Activated B cell treated with CpG ODN at 0.5 μM for 24 hours (primary cell): Measurements from ENCODE around the gene LEKR1. TPM values are rescaled to one million over a fixed set of nuclear protein-coding genes. Genes with fewer than 3 reads are reported as not detected.
"Not testable (repeated sequence)": the region's sequence is repeated elsewhere in the genome, so short reads cannot be mapped to it uniquely, and the experiment has no call there.

Experiments
- ATAC-seq: fragments of 200-7000 bp; cut with Tn5 transposase; one replicate; pipeline ENCODE4 v1.10.0; 2021; ENCODE audit warnings: low read depth, mild to moderate bottlenecking, moderate library complexity
- CTCF ChIA-PET: fragments of 350-600 bp; sonication (Branson Sonifier 250); formaldehyde crosslinking; loops from one replicate; lab custom pipeline; 2021; ENCODE audit warnings: antibody characterized with exemption; lab: Charles Lee
- POLR2A ChIA-PET: fragments of 350-600 bp; sonication (Branson Sonifier 250); formaldehyde crosslinking; loops from one replicate; lab custom pipeline; 2021; ENCODE audit warnings: antibody characterized with exemption; lab: Charles Lee
- DNase-seq: peaks from one replicate; pipeline ENCODE4 v3.0.0; 2022
- H3K27ac Mint-ChIP-seq: one replicate; pipeline ENCODE4 v1.8.0; 2020; ENCODE audit warnings: mixed read lengths
- H3K27me3 Mint-ChIP-seq: one replicate; pipeline ENCODE4 v1.8.0; 2021; ENCODE audit warnings: mixed read lengths
- H3K36me3 Mint-ChIP-seq: one replicate; pipeline ENCODE4 v1.8.0; 2021; ENCODE audit warnings: low read depth, mixed read lengths
- H3K4me1 Mint-ChIP-seq: one replicate; pipeline ENCODE4 v1.8.0; 2021; ENCODE audit warnings: mixed read lengths
- H3K4me3 Mint-ChIP-seq: one replicate; pipeline ENCODE4 v1.8.0; 2020; ENCODE audit warnings: mild to moderate bottlenecking, mixed read lengths
- H3K9me3 Mint-ChIP-seq: one replicate; pipeline ENCODE4 v1.8.0; 2020; ENCODE audit warnings: mixed read lengths
- intact Hi-C: fragments of 100-400 bp; cut with micrococcal nuclease; formaldehyde crosslinking; loops from one replicate; pipeline ENCODE4 v1.15.1; 2024
- total RNA-seq: library from RNA; stranded (reverse); gene quantifications from 2 replicates; pipeline ENCODE4 v1.2.3, GENCODE V29; 2022
- TF ChIP-seq, protein P1 (sequence below): fragments of 200-600 bp; IDR thresholded peaks from one replicate; pipeline ENCODE4 v1.8.0; 2022; ENCODE audit warnings: antibody characterized with exemption, mild to moderate bottlenecking

Gene LEKR1
- total RNA-seq, 1 donor from 2014 or later, result 2.8 TPM

DNA sequence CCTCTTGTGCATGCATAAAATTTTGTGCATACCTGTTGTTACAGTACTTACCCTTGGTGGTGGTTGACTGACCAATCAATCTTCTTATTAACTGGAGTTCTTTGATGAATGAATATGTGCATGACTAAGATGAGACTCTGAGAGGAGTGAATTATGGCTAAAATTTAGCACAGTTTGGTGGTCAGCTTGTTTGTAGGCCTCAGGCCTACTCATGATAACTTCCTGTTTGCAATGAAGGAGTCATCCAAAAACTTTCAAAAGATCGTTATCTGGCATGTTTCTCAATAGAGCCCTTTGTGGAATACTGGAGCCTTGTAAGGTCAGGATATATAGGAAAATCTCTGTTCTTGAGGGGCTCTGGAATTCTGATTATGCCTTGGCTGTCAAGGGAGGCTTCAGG, 66.5 kb downstream of the LEKR1 start:
- CTCF ChIA-PET, result no interaction called here
- intact Hi-C loops, result no loop called here
- Mint-ChIP-seq H3K4me1 (no peaks in the 10 kb centered on the region), H3K4me3 (no peak overlapping the region), H3K36me3 (no peaks in the 10 kb centered on the region), H3K27ac (no peak overlapping the region), H3K27me3 (no peaks in the 10 kb centered on the region), H3K9me3 (peaks cover 6% of the 10 kb centered on the region)
- TF ChIP-seq, protein P1, sequence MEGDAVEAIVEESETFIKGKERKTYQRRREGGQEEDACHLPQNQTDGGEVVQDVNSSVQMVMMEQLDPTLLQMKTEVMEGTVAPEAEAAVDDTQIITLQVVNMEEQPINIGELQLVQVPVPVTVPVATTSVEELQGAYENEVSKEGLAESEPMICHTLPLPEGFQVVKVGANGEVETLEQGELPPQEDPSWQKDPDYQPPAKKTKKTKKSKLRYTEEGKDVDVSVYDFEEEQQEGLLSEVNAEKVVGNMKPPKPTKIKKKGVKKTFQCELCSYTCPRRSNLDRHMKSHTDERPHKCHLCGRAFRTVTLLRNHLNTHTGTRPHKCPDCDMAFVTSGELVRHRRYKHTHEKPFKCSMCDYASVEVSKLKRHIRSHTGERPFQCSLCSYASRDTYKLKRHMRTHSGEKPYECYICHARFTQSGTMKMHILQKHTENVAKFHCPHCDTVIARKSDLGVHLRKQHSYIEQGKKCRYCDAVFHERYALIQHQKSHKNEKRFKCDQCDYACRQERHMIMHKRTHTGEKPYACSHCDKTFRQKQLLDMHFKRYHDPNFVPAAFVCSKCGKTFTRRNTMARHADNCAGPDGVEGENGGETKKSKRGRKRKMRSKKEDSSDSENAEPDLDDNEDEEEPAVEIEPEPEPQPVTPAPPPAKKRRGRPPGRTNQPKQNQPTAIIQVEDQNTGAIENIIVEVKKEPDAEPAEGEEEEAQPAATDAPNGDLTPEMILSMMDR, result no peak
- no peak for DNase-seq
- ATAC-seq, result no peak
- POLR2A ChIA-PET, result no interaction called here

DNA sequence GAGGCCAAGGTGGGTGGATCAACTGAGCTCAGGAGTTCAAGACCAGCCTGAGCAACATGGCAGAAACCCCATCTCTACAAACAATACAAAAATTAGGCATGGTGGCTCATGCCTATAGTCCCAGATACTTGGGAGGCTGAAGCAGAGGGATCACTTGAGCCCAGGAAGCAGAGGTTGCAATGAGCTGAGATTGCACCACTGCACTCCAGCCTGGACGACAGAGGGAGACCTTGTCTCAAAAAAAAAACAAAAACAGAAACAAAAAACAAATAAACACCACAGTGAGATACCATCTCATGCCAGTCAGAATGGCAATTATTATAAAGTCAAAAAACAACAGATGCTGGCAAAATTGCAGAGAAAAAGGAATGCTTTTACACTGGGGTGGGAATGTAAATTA, 69.2 kb downstream of the LEKR1 start:
- H3K9me3 Mint-ChIP-seq, ATAC-seq, POLR2A ChIA-PET, DNase-seq, H3K27ac Mint-ChIP-seq, intact Hi-C loops, H3K4me3 Mint-ChIP-seq, H3K27me3 Mint-ChIP-seq, H3K4me1 Mint-ChIP-seq, H3K36me3 Mint-ChIP-seq, CTCF ChIA-PET: not testable (repeated sequence)

DNA sequence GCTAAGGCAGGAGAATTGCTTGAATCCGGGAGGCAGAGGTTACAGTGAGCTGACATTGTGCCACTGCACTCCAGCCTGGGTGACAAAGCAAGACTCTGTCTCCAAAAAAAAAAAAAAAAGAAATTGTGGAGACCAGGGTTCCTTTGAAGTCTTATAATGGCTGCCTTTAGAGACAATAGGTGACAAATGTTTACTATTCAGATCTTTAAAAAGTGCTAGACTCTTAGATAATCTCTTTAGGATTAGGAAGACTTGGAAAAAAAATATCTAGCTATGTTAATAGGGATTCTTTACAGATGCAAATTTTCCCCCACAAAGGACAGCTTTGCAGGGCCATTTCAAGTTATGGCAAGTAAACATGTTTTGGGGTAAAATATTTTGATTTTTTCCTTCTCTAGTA, 71.7 kb downstream of the LEKR1 start:
- H3K27me3 Mint-ChIP-seq, H3K36me3 Mint-ChIP-seq, H3K9me3 Mint-ChIP-seq, intact Hi-C loops, H3K27ac Mint-ChIP-seq, H3K4me1 Mint-ChIP-seq, CTCF ChIA-PET, ATAC-seq, H3K4me3 Mint-ChIP-seq, DNase-seq: not testable (repeated sequence)
- POLR2A ChIA-PET, result interaction anchor here (0.7 kb wide), 1 partner anchor 71 kb away, joined by 10 read pairs; no protein-coding TSS in a partner anchor

GRCh38 chr3:156898296-156898880, 72.2 kb downstream of the LEKR1 start:
- POLR2A ChIA-PET, result no interaction called here
- ATAC-seq (no peak), DNase-seq (no peak)
- Mint-ChIP-seq H3K27ac (no peak overlapping the region), H3K4me3 (no peak overlapping the region), H3K36me3 (no peaks in the 10 kb centered on the region), H3K9me3 (peaks cover 6% of the 10 kb centered on the region), H3K4me1 (no peaks in the 10 kb centered on the region), H3K27me3 (no peaks in the 10 kb centered on the region)
- intact Hi-C loops, result no loop called here
- TF ChIP-seq, protein P1, result no peak
- CTCF ChIA-PET, result interaction anchor here (0.5 kb wide), 1 partner anchor 238 kb away, joined by 3 read pairs; no protein-coding TSS in a partner anchor

DNA sequence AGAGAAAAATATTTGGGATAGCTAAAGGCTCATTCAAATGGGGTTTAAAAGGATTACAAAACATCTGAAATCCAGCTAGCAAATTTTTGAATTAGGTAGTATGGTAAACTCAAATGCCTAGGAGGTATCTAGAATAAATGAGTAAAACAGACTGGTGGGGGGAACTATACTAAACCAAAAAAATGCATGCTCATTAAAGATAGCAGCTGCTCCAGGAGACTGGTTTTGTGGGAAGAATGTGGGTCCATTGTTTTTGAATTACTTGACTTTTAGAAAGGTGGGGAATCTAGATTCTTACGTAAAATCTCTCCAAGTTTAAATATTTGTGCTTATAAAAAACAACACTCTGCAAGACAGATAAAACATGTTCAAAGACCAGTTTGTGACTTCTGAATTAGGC, 73.8 kb downstream of the LEKR1 start:
- POLR2A ChIA-PET, result no interaction called here
- intact Hi-C loops, result no loop called here
- TF ChIP-seq, protein P1, result no peak
- H3K36me3 Mint-ChIP-seq, result no peaks in the 10 kb centered on the region
- H3K4me1 Mint-ChIP-seq, result no peaks in the 10 kb centered on the region
- ATAC-seq (no peak), DNase-seq (no peak)
- peaks cover 3% of the 10 kb centered on the region for H3K9me3 Mint-ChIP-seq
- H3K27ac Mint-ChIP-seq, result no peak overlapping the region
- no peak overlapping the region for H3K4me3 Mint-ChIP-seq
- H3K27me3 Mint-ChIP-seq, result no peaks in the 10 kb centered on the region
- CTCF ChIA-PET, result no interaction called here

DNA sequence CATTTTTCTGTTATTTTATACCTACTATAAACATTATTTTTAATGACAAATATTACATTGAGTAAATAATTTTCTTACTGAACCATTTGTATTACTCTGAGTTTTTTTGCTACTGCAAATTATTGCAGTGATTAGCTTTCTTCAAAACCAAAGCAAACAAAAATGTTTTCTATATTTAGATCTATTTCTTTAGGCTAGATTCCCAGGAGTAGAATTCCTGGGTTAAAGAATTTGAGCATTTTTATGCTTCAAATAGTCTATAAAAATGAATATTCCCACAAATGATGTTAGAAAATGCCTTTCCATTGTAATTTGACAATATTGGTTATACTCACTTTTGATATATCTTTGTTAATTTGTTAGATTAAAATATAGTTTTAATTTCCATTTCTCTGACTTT, 76.8 kb downstream of the LEKR1 start:
- ATAC-seq, result no peak
- TF ChIP-seq, protein P1, result no peak
- H3K36me3 Mint-ChIP-seq, result no peaks in the 10 kb centered on the region
- H3K4me3 Mint-ChIP-seq, result no peak overlapping the region
- no peak overlapping the region for H3K27ac Mint-ChIP-seq
- intact Hi-C loops, result no loop called here
- POLR2A ChIA-PET, result no interaction called here
- H3K9me3 Mint-ChIP-seq, result no peaks in the 10 kb centered on the region
- no peaks in the 10 kb centered on the region for H3K4me1 Mint-ChIP-seq
- CTCF ChIA-PET, result no interaction called here
- DNase-seq, result no peak
- no peaks in the 10 kb centered on the region for H3K27me3 Mint-ChIP-seq
